Breast epithelium (tissue), 4 donors: ENCODE measurements around the gene CAMSAP2. TPM values are rescaled to one million over a fixed set of nuclear protein-coding genes. Genes with fewer than 3 reads are reported as not detected.

Source experiments
- DNase-seq, 2 donors: peaks; one replicate each; pipeline ENCODE4 v3.0.0-alpha.2; 2019; ENCODE audit warnings: low spot score in 2 of 2
- H3K27ac ChIP-seq, 2 donors: fragments of 200-600 bp; sonication (generic) in 1 of 2; one replicate each; pipeline ENCODE4 v1.5.1; 2016 to 2019; ENCODE audit warnings: mild to moderate bottlenecking in 1 of 2
- H3K27me3 ChIP-seq, 2 donors: fragments of 200-600 bp; sonication (generic) in 1 of 2; one replicate each; pipeline versions ENCODE4 v1.5.1 to v1.6.0; 2017 to 2019; ENCODE audit warnings: control low read depth in 1 of 2, mild to moderate bottlenecking in 1 of 2
- H3K36me3 ChIP-seq: fragments of 200-600 bp; one replicate; pipeline ENCODE4 v1.5.1; 2019
- H3K4me1 ChIP-seq, 2 donors: fragments of 200-600 bp; sonication (generic); one replicate each; pipeline ENCODE4 v1.5.1; 2016 to 2019; ENCODE audit warnings: control low read depth in 1 of 2
- H3K4me3 ChIP-seq, 3 donors: fragments of 200-600 bp; sonication (generic); 1 replicate in 2 of 3; 2 replicates in 1 of 3; pipeline ENCODE4 v1.5.1; 2016 to 2019; ENCODE audit warnings: mild to moderate bottlenecking in 3 of 3, moderate library complexity in 2 of 3
- H3K9me3 ChIP-seq, 2 donors: fragments of 200-600 bp; sonication (generic) in 1 of 2; one replicate each; pipeline ENCODE4 v1.5.1; 2016 to 2019; ENCODE audit warnings: control low read depth in 1 of 2
- POLR2A ChIP-seq: fragments of 450-650 bp; IDR thresholded peaks from one replicate; pipeline ENCODE4 v1.6.1; 2016; ENCODE audit warnings: antibody characterized with exemption, mild to moderate bottlenecking, moderate library complexity
- POLR2AphosphoS5 ChIP-seq, 3 donors: sonication (generic); formaldehyde crosslinking; IDR thresholded peaks; one replicate each; pipeline ENCODE4 v1.6.1; 2017; ENCODE audit warnings: antibody characterized with exemption in 3 of 3
- intact Hi-C: fragments of 100-400 bp; cut with DNase I; formaldehyde crosslinking; loops from one replicate; pipeline ENCODE4 v1.15.1; 2023; ENCODE audit warnings: low total_unique reads
- total RNA-seq, 3 donors: library from RNA; depleted of rRNA; stranded (reverse); fragments of >200 nt; gene quantifications; one replicate each; pipeline ENCODE4 v1.1.0, GENCODE V29; 2016
- TF ChIP-seq, protein P1 (sequence below), 3 donors: fragments of 450-650 bp; IDR thresholded peaks; one replicate each; pipeline ENCODE4 v1.5.1; 2016 to 2017; ENCODE audit warnings: antibody characterized with exemption in 3 of 3, mild to moderate bottlenecking in 3 of 3, moderate library complexity in 3 of 3

Gene CAMSAP2
- total RNA-seq, 3 donors from 2014 or later, result 36.4 to 42.4 (median 38.6) TPM

DNA sequence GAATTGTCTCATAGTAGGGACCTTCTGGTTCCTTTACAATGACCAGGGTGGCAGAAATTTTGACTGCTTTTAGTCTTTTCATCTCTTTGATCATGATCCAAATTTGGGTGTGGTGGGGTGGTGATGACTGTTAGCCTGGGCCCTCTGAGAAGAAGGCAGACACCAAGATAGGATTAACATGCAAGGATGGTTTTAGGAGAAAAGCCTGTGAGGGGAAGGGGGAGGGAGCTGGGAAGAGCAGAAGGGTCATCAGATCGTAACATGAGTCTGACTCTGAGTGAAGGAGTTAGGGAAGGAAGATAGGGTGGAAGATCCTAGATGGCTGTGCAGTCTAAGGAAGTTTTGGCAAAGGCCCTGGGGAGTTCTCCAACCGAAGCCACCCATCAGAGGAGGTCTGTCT is 28.5 kb upstream of the CAMSAP2 start:
- intact Hi-C loops, result no loop called here
- no peaks in the 10 kb centered on the region for H3K9me3 ChIP-seq
- no peaks in the 10 kb centered on the region for H3K4me1 ChIP-seq
- no peak overlapping the region for H3K27ac ChIP-seq
- no peaks in the 10 kb centered on the region for H3K27me3 ChIP-seq
- no peak for DNase-seq
- H3K36me3 ChIP-seq, result no peaks in the 10 kb centered on the region
- H3K4me3 ChIP-seq, result no peak overlapping the region
- TF ChIP-seq, protein P1, sequence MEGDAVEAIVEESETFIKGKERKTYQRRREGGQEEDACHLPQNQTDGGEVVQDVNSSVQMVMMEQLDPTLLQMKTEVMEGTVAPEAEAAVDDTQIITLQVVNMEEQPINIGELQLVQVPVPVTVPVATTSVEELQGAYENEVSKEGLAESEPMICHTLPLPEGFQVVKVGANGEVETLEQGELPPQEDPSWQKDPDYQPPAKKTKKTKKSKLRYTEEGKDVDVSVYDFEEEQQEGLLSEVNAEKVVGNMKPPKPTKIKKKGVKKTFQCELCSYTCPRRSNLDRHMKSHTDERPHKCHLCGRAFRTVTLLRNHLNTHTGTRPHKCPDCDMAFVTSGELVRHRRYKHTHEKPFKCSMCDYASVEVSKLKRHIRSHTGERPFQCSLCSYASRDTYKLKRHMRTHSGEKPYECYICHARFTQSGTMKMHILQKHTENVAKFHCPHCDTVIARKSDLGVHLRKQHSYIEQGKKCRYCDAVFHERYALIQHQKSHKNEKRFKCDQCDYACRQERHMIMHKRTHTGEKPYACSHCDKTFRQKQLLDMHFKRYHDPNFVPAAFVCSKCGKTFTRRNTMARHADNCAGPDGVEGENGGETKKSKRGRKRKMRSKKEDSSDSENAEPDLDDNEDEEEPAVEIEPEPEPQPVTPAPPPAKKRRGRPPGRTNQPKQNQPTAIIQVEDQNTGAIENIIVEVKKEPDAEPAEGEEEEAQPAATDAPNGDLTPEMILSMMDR (IDR thresholded peaks at IDR 0.05), result no peak
- TF ChIP-seq POLR2A (no peak), POLR2AphosphoS5 (IDR thresholded peaks at IDR 0.05) (no peak)

DNA sequence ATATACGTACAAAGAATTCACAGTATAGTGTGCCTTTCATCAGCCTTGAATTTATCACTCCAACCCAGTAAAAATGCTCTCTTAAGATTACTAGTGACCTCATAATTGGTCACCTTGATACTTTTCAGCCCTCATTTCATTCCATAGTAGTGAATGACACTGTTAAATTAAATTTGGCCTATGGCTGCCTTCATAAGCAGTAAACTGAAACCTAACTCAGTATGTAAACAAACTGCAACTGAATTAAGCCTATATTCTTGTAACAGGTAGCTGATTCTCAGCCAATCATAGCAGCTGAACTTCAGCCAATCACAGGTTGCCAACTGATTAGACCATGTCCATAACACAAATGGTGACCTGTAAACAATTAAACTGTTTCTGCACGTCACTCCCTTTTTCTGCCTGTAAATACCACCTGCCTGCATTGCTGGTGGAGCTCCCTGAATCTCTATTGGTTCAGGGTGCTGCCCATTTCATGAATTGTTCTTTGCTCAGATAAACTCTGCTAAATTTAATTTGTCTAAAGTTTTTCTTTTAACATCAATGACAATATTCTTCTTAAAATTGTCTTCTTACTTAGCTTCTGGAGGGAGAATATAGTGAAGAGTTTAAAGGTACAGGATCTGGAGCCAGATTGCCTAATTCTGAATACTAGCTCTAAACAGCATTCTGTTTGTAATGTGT is 24.0 kb upstream of the CAMSAP2 start:
- Histone ChIP-seq H3K27ac (no peak overlapping the region), H3K4me1 (no peaks in the 10 kb centered on the region), H3K36me3 (no peaks in the 10 kb centered on the region), H3K27me3 (no peaks in the 10 kb centered on the region), H3K9me3 (no peaks in the 10 kb centered on the region), H3K4me3 (no peak overlapping the region)
- DNase-seq, result no peak
- intact Hi-C loops, result no loop called here
- TF ChIP-seq POLR2AphosphoS5 (IDR thresholded peaks at IDR 0.05) (no peak), POLR2A (no peak)
- TF ChIP-seq, protein P1 (IDR thresholded peaks at IDR 0.05), result no peak

DNA sequence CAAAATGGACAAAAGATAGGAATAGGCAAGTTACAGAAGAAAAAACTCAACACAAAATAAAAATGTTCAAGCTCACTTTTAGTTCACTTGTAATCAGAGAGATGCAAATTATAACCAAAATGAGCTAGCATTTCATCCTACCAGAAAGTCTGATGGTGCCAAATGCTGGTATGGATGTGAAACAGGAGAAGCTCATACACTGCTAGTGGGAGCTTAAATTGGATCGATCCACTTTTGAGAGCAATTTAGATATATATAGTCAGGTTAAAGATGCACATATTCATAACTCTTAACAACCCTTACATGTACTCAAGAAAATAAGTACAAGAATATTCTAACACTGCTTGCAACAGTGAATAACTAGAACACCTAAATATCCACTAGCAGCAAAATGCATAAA is 18.5 kb upstream of the CAMSAP2 start:
- Histone ChIP-seq H3K9me3 (no peaks in the 10 kb centered on the region), H3K4me3 (no peak overlapping the region), H3K4me1 (no peaks in the 10 kb centered on the region), H3K27ac (no peak overlapping the region), H3K36me3 (no peaks in the 10 kb centered on the region), H3K27me3 (no peaks in the 10 kb centered on the region)
- TF ChIP-seq POLR2AphosphoS5 (IDR thresholded peaks at IDR 0.05), result no peak
- TF ChIP-seq, protein P1 (IDR thresholded peaks at IDR 0.05), result no peak
- TF ChIP-seq POLR2A, result no peak
- no peak for DNase-seq
- intact Hi-C loops, result no loop called here

DNA sequence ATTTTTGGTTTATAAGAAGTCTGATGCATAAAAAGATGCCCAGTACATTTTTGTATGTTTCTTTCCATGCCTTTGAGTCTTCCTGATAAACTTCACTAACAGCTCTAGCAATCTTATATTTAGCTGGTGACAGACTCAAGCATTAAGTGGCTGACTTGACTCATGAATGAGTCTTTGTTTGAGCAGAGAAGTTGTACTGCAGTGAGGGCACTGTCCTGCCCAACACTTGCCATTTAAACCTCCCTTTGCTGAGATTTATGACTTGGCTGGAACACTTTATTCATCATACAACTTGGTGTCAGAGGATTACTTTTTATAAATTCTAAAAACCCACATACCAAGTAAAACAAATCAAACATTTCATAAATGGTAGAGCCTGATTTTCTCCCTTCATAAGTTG is 14.6 kb upstream of the CAMSAP2 start:
- intact Hi-C loops, result no loop called here

DNA sequence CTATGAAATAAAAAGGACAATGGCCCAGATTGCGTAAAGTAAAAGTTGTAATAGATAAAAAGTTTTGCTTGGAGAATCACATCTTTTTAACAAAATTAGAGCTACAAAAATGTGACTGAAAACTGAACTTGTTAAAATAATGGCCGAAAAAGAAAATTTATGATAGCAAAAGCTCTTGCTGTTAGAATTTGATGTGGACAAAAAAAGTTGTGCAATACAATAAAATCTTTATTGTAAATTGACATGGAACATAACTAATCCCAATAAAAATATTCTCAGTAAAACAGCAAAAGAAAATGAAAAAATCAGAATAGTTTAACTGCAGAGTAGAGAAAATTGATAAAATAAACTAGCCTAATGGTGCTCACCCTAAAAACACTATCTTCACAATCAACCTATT is 11.4 kb upstream of the CAMSAP2 start:
- no peak overlapping the region for H3K4me3 ChIP-seq
- no peaks in the 10 kb centered on the region for H3K9me3 ChIP-seq
- H3K4me1 ChIP-seq, result no peaks in the 10 kb centered on the region
- TF ChIP-seq, protein P1 (IDR thresholded peaks at IDR 0.05), result no peak
- TF ChIP-seq POLR2AphosphoS5 (IDR thresholded peaks at IDR 0.05) (no peak), POLR2A (no peak)
- H3K27ac ChIP-seq, result no peak overlapping the region
- DNase-seq, result no peak
- no peaks in the 10 kb centered on the region for H3K36me3 ChIP-seq
- no peaks in the 10 kb centered on the region for H3K27me3 ChIP-seq
- intact Hi-C loops, result no loop called here

More for the DNA sequence above, 14.6 kb upstream of the CAMSAP2 start:
- no peak for DNase-seq
- H3K27ac ChIP-seq, result peak overlapping the region; percentile 0 to 48
- H3K4me1 ChIP-seq, result no peaks in the 10 kb centered on the region
- no peaks in the 10 kb centered on the region for H3K27me3 ChIP-seq
- H3K4me3 ChIP-seq, result no peak overlapping the region
- no peaks in the 10 kb centered on the region for H3K36me3 ChIP-seq
- TF ChIP-seq POLR2AphosphoS5 (IDR thresholded peaks at IDR 0.05), result no peak
- H3K9me3 ChIP-seq, result no peaks in the 10 kb centered on the region
